Transverse colon (tissue), 4 donors: Measurements from ENCODE around the gene CCDC9B.
A peak's percentile ranks its signal among the peaks of the same experiment; 100 is the strongest.

Source experiments
- EP300 ChIP-seq: sonication (generic); formaldehyde crosslinking; IDR thresholded peaks from one replicate; pipeline ENCODE4 v1.6.1; 2017; ENCODE audit warnings: antibody characterized with exemption, low read depth
- POLR2A ChIP-seq: fragments of 450-650 bp; IDR thresholded peaks from one replicate; pipeline ENCODE4 v1.6.1; 2016; ENCODE audit warnings: antibody characterized with exemption, mild to moderate bottlenecking, moderate library complexity
- POLR2AphosphoS5 ChIP-seq, 3 donors: sonication (generic); formaldehyde crosslinking; IDR thresholded peaks; one replicate each; pipeline ENCODE4 v1.6.1; 2016; ENCODE audit warnings: antibody characterized with exemption in 3 of 3
- TF ChIP-seq, protein P1 (sequence below), 5 experiments: fragments of 200-600 bp in 3 of 5; fragments of 450-650 bp in 2 of 5; sonication (generic) in 3 of 5; IDR thresholded peaks; 1 replicate in 2 of 5; 2 replicates in 3 of 5; pipeline ENCODE4 v1.5.1; 2016 to 2017; ENCODE audit warnings: antibody characterized with exemption in 5 of 5, inconsistent platforms in 3 of 5, mild to moderate bottlenecking in 2 of 5, moderate library complexity in 1 of 5

GRCh38 chr15:40282147-40282868 lies 58.4 kb downstream of the CCDC9B start:
- TF ChIP-seq, protein P1, sequence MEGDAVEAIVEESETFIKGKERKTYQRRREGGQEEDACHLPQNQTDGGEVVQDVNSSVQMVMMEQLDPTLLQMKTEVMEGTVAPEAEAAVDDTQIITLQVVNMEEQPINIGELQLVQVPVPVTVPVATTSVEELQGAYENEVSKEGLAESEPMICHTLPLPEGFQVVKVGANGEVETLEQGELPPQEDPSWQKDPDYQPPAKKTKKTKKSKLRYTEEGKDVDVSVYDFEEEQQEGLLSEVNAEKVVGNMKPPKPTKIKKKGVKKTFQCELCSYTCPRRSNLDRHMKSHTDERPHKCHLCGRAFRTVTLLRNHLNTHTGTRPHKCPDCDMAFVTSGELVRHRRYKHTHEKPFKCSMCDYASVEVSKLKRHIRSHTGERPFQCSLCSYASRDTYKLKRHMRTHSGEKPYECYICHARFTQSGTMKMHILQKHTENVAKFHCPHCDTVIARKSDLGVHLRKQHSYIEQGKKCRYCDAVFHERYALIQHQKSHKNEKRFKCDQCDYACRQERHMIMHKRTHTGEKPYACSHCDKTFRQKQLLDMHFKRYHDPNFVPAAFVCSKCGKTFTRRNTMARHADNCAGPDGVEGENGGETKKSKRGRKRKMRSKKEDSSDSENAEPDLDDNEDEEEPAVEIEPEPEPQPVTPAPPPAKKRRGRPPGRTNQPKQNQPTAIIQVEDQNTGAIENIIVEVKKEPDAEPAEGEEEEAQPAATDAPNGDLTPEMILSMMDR (IDR thresholded peaks at IDR 0.05): peak in 4 of 5 experiments; percentile 29 to 51 (median 36)
- TF ChIP-seq EP300: no peak
- TF ChIP-seq POLR2AphosphoS5 (IDR thresholded peaks at IDR 0.05): no peak
- TF ChIP-seq POLR2A: no peak
